ENCODE data around the gene MPHOSPH8.

The MPHOSPH8 gene

DNA sequence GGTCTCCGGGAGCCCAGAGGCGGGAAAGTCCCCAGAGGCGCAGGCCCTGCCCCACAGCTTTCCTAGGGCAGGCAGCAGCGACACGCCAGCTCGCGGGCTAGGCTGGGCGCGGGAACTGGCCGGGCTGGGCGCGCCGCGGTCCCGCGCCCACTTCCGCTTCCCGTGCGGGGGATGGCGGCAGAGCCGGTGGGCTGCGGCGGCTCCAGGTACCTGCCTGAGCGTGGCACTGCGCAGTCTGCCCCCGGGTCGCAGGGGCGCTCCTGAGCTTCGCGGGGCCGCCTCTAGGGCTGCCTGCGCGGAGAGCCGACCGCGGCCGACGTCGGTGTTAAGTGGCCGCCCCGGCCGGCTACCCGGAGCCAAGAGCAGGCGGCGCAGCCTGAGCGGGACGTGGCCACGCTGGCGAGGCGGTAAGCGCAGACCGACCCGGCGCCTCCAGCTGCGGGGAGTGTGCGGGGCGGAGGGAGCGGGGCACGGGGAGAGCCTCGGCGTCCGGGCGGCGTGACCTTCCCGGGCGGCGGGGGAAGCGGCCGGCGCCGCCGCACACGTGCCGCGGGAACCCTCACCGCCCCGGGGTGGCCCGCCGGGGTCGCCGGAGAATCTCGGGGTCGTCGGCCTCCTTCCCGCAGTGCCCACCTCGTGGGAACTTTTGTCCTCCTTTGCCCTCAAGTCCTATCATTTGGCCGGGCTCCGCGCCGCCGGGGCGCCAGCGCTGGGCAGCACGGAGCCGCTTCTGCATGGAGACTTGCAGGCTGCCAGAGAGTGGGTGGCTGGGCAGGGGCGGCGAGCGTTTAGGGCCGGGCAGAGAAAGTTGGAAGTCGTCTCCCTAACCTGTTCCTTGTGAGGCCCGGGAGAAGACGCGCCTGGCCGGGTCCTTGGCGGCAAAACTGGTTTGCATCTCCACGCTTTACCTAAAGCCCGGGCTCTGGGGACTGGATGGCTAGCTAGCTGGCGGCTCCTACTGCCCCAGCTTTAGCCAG is 31.4 kb upstream of the MPHOSPH8 start:
- no peak overlapping the region for H3K27ac ChIP-seq (ENCODE audit: low read length)
- peaks cover 43% of the 10 kb centered on the region for H3K27me3 ChIP-seq (ENCODE audit: control insufficient read depth, insufficient read depth, low read length)
- peak overlapping the region; percentile 37 for H3K4me3 ChIP-seq (ENCODE audit: low read length)

GRCh38 chr13:19604306-19604705 is 29.2 kb upstream of the MPHOSPH8 start:
- Histone ChIP-seq H3K9me3 (ENCODE audit: control insufficient read depth, low read depth, low read length) (no peaks in the 10 kb centered on the region), H3K9ac (ENCODE audit: low read length) (no peak overlapping the region), H3K4me3 (ENCODE audit: low read length) (no peak overlapping the region), H3K36me3 (ENCODE audit: control insufficient read depth, low read depth, low read length) (no peaks in the 10 kb centered on the region), H3K27ac (ENCODE audit: low read length) (no peak overlapping the region), H3K27me3 (ENCODE audit: control insufficient read depth, insufficient read depth, low read length) (peaks cover 43% of the 10 kb centered on the region), H3K4me1 (ENCODE audit: control insufficient read depth, low read depth, low read length) (no peaks in the 10 kb centered on the region)

More for the DNA sequence above, 31.4 kb upstream of the MPHOSPH8 start:
- no peaks in the 10 kb centered on the region for H3K9me3 ChIP-seq (ENCODE audit: control insufficient read depth, low read depth, low read length)
- H3K9ac ChIP-seq (ENCODE audit: low read length) = peak overlapping the region; percentile 9
- H3K4me1 ChIP-seq (ENCODE audit: control insufficient read depth, low read depth, low read length) = no peaks in the 10 kb centered on the region
- H3K36me3 ChIP-seq (ENCODE audit: control insufficient read depth, low read depth, low read length) = no peaks in the 10 kb centered on the region

DNA sequence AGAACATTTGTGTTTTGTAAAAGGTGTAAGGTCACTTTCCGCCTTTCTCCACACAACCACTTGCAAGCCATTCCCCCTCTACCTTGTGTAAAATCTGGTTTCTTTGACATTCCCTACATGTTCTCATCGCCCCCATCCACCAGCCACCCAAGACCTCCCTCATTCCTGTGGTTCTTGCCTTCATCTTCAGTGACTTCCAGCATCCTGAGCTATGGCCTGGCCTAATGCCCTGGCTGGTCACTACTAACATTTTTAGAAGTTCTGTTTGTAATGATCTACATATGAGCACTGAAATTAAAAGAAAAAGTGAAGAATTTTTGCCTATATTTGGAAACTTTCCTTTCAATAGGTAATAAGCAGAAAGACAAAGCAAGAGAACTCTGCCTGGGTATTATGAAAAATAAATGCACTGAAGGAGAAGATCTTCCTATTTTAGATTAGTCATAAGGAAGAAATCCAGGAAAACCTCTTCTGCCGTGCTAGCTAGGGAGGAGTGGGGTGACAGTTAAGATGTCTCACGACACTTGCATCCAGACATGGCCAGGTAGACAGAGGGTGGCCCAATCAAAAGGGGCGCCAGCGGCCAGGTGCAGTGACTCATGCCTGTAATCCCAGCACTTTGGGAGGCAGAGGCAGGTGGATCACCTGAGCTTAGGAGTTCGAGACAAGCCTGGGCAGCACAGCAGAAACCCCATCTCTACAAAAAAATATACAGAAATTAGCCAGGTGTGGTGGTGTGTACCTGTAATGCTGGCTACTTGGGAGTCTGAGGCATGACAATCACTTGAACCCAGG is 28.1 kb upstream of the MPHOSPH8 start:
- Histone ChIP-seq H3K27me3 (ENCODE audit: control insufficient read depth, insufficient read depth, low read length) (peaks cover 43% of the 10 kb centered on the region), H3K36me3 (ENCODE audit: control insufficient read depth, low read depth, low read length) (no peaks in the 10 kb centered on the region), H3K9ac (ENCODE audit: low read length) (no peak overlapping the region), H3K27ac (ENCODE audit: low read length) (no peak overlapping the region), H3K4me1 (ENCODE audit: control insufficient read depth, low read depth, low read length) (no peaks in the 10 kb centered on the region), H3K4me3 (ENCODE audit: low read length) (no peak overlapping the region), H3K9me3 (ENCODE audit: control insufficient read depth, low read depth, low read length) (no peaks in the 10 kb centered on the region)

DNA sequence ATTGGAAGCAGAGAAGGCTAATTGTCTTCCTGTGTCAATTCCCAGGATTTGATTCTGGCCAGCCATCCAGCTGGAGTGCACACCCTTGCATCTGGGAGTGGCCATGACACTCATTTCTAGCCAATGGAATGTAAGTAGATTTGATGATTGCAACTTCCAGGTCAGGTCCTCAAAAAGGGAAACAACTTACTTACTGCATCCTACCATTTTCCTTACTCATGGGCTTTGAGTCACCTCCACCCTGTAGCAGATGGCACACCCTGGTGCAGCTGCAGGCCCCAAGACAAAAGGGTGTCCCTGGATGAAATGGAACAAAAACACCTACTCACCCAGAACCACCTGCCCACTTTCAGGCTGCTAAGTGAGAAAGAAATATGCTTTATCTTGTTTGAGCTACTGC is 27.3 kb upstream of the MPHOSPH8 start:
- Histone ChIP-seq H3K4me3 (ENCODE audit: low read length) (no peak overlapping the region), H3K27me3 (ENCODE audit: control insufficient read depth, insufficient read depth, low read length) (peaks cover 40% of the 10 kb centered on the region), H3K36me3 (ENCODE audit: control insufficient read depth, low read depth, low read length) (no peaks in the 10 kb centered on the region), H3K9me3 (ENCODE audit: control insufficient read depth, low read depth, low read length) (no peaks in the 10 kb centered on the region), H3K4me1 (ENCODE audit: control insufficient read depth, low read depth, low read length) (no peaks in the 10 kb centered on the region), H3K9ac (ENCODE audit: low read length) (no peak overlapping the region), H3K27ac (ENCODE audit: low read length) (no peak overlapping the region)

DNA sequence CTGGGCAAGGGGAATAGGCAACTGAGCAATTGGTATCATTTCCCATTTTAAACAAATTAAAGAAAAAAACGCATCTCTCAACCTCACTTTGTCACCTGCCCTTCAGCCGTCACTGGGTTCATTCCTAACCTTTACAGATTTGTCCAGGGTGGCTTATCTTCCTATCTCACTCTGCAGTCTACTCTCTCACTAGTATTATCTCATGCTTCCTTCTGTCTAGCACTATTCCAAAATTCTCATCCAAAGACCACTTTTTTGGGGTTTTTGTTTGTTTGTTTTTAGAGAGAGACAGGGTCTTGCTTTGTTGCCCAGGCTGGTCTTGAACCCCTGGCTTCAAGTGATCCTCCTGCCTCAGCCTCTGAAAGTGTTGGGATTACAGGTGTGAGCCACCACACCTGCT is 26.7 kb upstream of the MPHOSPH8 start:
- H3K36me3 ChIP-seq (ENCODE audit: control insufficient read depth, low read depth, low read length) = no peaks in the 10 kb centered on the region
- no peak overlapping the region for H3K4me3 ChIP-seq (ENCODE audit: low read length)
- no peak overlapping the region for H3K27ac ChIP-seq (ENCODE audit: low read length)
- no peak overlapping the region for H3K9ac ChIP-seq (ENCODE audit: low read length)
- H3K27me3 ChIP-seq (ENCODE audit: control insufficient read depth, insufficient read depth, low read length) = peaks cover 35% of the 10 kb centered on the region
- no peaks in the 10 kb centered on the region for H3K9me3 ChIP-seq (ENCODE audit: control insufficient read depth, low read depth, low read length)
- no peaks in the 10 kb centered on the region for H3K4me1 ChIP-seq (ENCODE audit: control insufficient read depth, low read depth, low read length)

DNA sequence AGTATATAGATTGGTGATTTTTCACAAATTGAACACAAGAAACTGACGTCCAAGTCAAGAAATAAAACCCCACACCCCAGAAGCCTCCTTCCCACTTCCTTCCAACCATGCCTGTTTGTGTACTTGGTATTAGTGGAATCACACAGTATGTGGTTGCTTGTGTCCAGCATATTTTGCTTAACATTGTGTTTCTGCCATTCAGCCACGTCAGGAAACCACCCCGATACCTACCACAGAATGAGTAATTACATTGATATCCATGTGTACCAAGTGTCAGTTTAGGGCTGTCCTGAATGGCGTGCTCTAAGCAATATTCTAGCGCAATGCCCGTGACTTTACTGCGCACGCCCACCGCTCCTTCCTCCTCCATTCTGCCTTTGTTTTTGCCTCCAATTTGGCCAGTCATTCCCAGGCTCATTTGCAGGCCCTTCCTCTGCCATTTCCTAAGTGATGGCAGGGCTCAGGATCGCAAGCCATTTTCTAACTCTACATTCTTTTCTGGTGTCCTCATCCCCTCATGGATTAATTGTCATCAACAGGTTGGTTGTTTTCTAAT is 25.9 kb upstream of the MPHOSPH8 start:
- Histone ChIP-seq H3K9ac (ENCODE audit: low read length) (no peak overlapping the region), H3K27ac (ENCODE audit: low read length) (no peak overlapping the region), H3K4me3 (ENCODE audit: low read length) (no peak overlapping the region), H3K9me3 (ENCODE audit: control insufficient read depth, low read depth, low read length) (no peaks in the 10 kb centered on the region), H3K27me3 (ENCODE audit: control insufficient read depth, insufficient read depth, low read length) (peaks cover 26% of the 10 kb centered on the region), H3K36me3 (ENCODE audit: control insufficient read depth, low read depth, low read length) (no peaks in the 10 kb centered on the region), H3K4me1 (ENCODE audit: control insufficient read depth, low read depth, low read length) (no peaks in the 10 kb centered on the region)

GRCh38 chr13:19618977-19619376 is 14.5 kb upstream of the MPHOSPH8 start:
- no peak overlapping the region for H3K4me3 ChIP-seq (ENCODE audit: low read length)
- H3K4me1 ChIP-seq (ENCODE audit: control insufficient read depth, low read depth, low read length) = no peaks in the 10 kb centered on the region
- H3K27me3 ChIP-seq (ENCODE audit: control insufficient read depth, insufficient read depth, low read length) = no peaks in the 10 kb centered on the region
- H3K27ac ChIP-seq (ENCODE audit: low read length) = no peak overlapping the region
- H3K36me3 ChIP-seq (ENCODE audit: control insufficient read depth, low read depth, low read length) = no peaks in the 10 kb centered on the region
- no peak overlapping the region for H3K9ac ChIP-seq (ENCODE audit: low read length)
- peaks cover 8% of the 10 kb centered on the region for H3K9me3 ChIP-seq (ENCODE audit: control insufficient read depth, low read depth, low read length)

DNA sequence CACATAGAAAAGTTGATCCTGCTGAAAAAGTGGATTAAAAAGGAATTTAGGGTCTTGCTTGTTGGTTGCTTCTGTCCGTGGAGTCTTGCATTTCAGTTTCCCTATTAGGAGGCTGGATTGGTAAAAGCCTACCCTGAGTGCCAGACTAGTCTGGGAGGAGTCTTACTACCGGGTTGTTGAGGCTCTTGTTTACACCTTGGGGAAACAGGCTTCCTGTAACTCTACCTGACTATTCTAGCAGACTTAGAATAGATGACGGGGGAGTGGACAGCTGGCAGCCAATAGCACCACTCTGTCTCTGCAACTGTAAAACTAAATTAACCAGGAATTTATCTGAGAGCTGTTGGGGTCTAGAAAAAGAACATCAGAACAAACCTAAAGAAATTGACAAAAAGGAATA is 11.3 kb upstream of the MPHOSPH8 start:
- no peaks in the 10 kb centered on the region for H3K36me3 ChIP-seq (ENCODE audit: control insufficient read depth, low read depth, low read length)
- no peaks in the 10 kb centered on the region for H3K4me1 ChIP-seq (ENCODE audit: control insufficient read depth, low read depth, low read length)
- H3K4me3 ChIP-seq (ENCODE audit: low read length) = no peak overlapping the region
- H3K27me3 ChIP-seq (ENCODE audit: control insufficient read depth, insufficient read depth, low read length) = no peaks in the 10 kb centered on the region
- H3K9ac ChIP-seq (ENCODE audit: low read length) = no peak overlapping the region
- peaks cover 11% of the 10 kb centered on the region for H3K9me3 ChIP-seq (ENCODE audit: control insufficient read depth, low read depth, low read length)
- H3K27ac ChIP-seq (ENCODE audit: low read length) = no peak overlapping the region

- Histone ChIP-seq H3K9me3 (ENCODE audit: control insufficient read depth, low read depth, low read length) (peaks cover 3% of the 10 kb centered on the region), H3K27ac (ENCODE audit: low read length) (no peak overlapping the region), H3K4me3 (ENCODE audit: low read length) (no peak overlapping the region), H3K4me1 (ENCODE audit: control insufficient read depth, low read depth, low read length) (no peaks in the 10 kb centered on the region), H3K27me3 (ENCODE audit: control insufficient read depth, insufficient read depth, low read length) (no peaks in the 10 kb centered on the region), H3K36me3 (ENCODE audit: control insufficient read depth, low read depth, low read length) (no peaks in the 10 kb centered on the region), H3K9ac (ENCODE audit: low read length) (no peak overlapping the region)
These were observed 9.2 kb upstream of the MPHOSPH8 start for GRCh38 chr13:19624265-19624664.

DNA sequence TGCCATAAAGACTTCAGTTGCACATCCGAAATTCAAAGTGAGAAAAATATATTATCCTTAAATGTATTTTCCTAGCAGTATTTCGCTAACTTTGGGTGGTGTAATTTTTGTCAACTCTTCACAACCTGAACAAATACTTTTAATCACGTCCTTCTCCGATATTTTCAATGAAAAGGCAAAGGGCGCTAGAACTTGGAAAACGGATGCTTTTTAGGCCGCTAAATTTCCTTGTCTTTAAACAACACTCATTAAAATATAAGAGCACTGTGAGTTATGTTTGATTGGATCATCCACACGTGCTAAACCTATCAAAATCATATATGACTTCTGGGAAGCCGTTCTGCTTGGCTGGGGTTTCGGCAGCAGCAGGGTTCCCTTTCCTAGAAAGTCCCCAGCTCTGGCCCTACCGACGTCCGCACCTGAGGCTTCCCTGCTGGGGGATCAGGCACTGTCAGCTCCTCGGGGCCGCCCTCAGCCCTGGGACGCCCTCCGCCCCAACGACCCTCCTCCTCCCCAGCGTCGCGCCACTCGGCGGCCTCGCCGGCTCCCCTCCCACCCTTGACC is 462 bp upstream of the MPHOSPH8 start:
- Histone ChIP-seq H3K4me3 (ENCODE audit: low read length) (peak overlapping the region; percentile 84), H3K9me3 (ENCODE audit: control insufficient read depth, low read depth, low read length) (no peaks in the 10 kb centered on the region), H3K27ac (ENCODE audit: low read length) (no peak overlapping the region), H3K27me3 (ENCODE audit: control insufficient read depth, insufficient read depth, low read length) (no peaks in the 10 kb centered on the region), H3K36me3 (ENCODE audit: control insufficient read depth, low read depth, low read length) (no peaks in the 10 kb centered on the region), H3K4me1 (ENCODE audit: control insufficient read depth, low read depth, low read length) (peaks cover 3% of the 10 kb centered on the region), H3K9ac (ENCODE audit: low read length) (no peak overlapping the region)

GRCh38 chr13:19634256-19634740 is 839 bp downstream of the MPHOSPH8 start:
- H3K9ac ChIP-seq (ENCODE audit: low read length) = peak overlapping the region; percentile 65
- no peak overlapping the region for H3K27ac ChIP-seq (ENCODE audit: low read length)

More at GRCh38 chr13:19634256-19634740, 839 bp downstream of the MPHOSPH8 start:
- H3K27me3 ChIP-seq (ENCODE audit: control insufficient read depth, insufficient read depth, low read length) = no peaks in the 10 kb centered on the region
- H3K36me3 ChIP-seq (ENCODE audit: control insufficient read depth, low read depth, low read length) = no peaks in the 10 kb centered on the region
- H3K9me3 ChIP-seq (ENCODE audit: control insufficient read depth, low read depth, low read length) = no peaks in the 10 kb centered on the region
- H3K4me3 ChIP-seq (ENCODE audit: low read length) = peak overlapping the region; percentile 84
- H3K4me1 ChIP-seq (ENCODE audit: control insufficient read depth, low read depth, low read length) = peaks cover 3% of the 10 kb centered on the region

Measured in iPS-18a (cell line).